Left ventricle myocardium inferior (tissue), 1 donor: ENCODE data around the gene NRP1. TPM values are rescaled to one million over a fixed set of nuclear protein-coding genes. Genes with fewer than 3 reads are reported as not detected.

Experiments
- DNase-seq: peaks from one replicate; pipeline ENCODE4 v3.0.0-alpha.2; 2020
- H3K27ac ChIP-seq: fragments of 200-600 bp; replicated peaks from 2 replicates; pipeline ENCODE4 v1.8.0; 2021
- H3K27me3 ChIP-seq: fragments of 200-600 bp; 2 replicates; pipeline ENCODE4 v1.8.0; 2021; ENCODE audit warnings: low read depth
- H3K36me3 ChIP-seq: fragments of 200-600 bp; 2 replicates; pipeline ENCODE4 v1.8.0; 2021
- H3K4me1 ChIP-seq: fragments of 200-600 bp; 2 replicates; pipeline ENCODE4 v1.8.0; 2021
- H3K4me3 ChIP-seq: fragments of 200-600 bp; 2 replicates; pipeline ENCODE4 v1.8.0; 2021; ENCODE audit warnings: mild to moderate bottlenecking, moderate library complexity
- H3K9me3 ChIP-seq: fragments of 200-600 bp; replicated peaks from 2 replicates; pipeline ENCODE4 v1.8.0; 2021
- intact Hi-C: fragments of 100-400 bp; cut with micrococcal nuclease; formaldehyde crosslinking; loops from one replicate; pipeline ENCODE4 v1.11.0; 2022
- total RNA-seq: library from RNA; stranded (reverse); fragmentation: NEBNext Ultra II Directional; extraction: Animal tissue kit (Norgen Biotek cat#: 25700); gene quantifications from one replicate; pipeline ENCODE4 v1.2.1, GENCODE V29; 2021
- TF ChIP-seq, protein P1 (sequence below): fragments of 200-600 bp; IDR thresholded peaks from 2 replicates; pipeline ENCODE4 v1.8.0; 2021; ENCODE audit warnings: antibody characterized with exemption, mild to moderate bottlenecking, borderline replicate concordance
- donor health status: DM: no; HTN: yes; CAD: no; lungs with severe emphysema.

Gene NRP1
- total RNA-seq, 1 donor from 2014 or later, result 168 TPM

DNA sequence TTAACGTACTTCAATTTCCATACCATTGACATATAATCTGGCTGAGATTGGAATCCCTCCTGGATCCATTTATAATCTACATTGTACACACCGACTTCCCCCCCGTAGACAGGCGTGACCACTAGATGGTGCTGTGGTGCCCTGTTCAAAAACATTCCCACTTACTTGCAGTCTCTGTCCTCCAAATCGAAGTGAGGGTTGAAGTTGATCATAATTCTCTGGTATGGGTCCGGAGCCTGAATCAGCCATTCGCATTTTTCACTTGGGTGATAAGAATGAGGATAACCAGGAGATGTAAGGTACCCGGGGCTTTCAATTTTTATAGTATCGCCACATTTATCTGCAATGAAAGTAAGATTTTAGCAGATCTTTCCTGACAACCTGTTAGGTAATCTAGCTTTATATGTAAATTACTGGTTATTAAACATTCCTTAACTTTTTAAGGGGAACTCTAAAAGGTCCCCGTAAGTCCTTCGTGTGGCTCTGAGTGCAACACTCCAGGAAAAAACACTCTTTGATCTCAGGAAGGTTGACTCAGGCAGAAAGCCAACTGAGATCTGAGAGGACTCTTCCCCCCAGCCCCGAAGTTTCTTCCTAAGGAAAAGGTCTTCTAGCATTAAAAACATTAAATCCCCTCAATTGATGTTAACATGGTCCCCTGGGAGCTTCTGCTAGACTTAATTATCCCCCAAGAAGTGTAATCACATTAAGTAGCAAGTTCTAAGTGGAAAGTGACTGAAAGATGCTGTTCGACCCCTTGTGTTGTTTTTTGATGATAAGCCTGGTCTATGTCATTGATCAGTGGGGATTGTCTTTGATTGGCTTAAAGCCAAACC lies 3.7 kb downstream of the NRP1 start:
- H3K4me1 ChIP-seq, result peaks cover 92% of the 10 kb centered on the region

DNA sequence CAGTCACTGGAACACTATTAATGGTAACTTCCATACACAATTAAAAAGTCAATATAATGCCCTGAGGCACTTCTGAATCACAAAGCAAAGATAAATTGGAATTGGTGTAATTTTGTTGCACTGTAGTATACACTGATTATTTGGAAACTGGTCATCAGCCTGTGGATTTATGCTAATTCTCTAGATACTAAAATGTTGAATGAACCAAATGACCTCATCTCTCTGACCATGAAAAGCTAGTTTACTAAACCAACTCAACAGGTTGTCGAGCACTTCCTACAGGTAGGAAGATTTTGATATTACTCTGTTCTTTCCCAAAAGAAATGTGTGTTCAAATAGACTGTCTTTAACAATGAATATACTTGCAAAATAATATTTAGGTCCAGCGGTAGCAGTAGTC lies 5.3 kb downstream of the NRP1 start:
- peak overlapping the region; percentile 82 for H3K4me3 ChIP-seq
- H3K4me1 ChIP-seq, result peaks cover 95% of the 10 kb centered on the region
- peaks cover 47% of the 10 kb centered on the region for H3K36me3 ChIP-seq
- H3K27ac ChIP-seq, result peak overlapping the region; percentile 99
- H3K27me3 ChIP-seq, result no peaks in the 10 kb centered on the region
- no peaks in the 10 kb centered on the region for H3K9me3 ChIP-seq
- no peak for DNase-seq
- intact Hi-C loops, result no loop called here
- TF ChIP-seq, protein P1, sequence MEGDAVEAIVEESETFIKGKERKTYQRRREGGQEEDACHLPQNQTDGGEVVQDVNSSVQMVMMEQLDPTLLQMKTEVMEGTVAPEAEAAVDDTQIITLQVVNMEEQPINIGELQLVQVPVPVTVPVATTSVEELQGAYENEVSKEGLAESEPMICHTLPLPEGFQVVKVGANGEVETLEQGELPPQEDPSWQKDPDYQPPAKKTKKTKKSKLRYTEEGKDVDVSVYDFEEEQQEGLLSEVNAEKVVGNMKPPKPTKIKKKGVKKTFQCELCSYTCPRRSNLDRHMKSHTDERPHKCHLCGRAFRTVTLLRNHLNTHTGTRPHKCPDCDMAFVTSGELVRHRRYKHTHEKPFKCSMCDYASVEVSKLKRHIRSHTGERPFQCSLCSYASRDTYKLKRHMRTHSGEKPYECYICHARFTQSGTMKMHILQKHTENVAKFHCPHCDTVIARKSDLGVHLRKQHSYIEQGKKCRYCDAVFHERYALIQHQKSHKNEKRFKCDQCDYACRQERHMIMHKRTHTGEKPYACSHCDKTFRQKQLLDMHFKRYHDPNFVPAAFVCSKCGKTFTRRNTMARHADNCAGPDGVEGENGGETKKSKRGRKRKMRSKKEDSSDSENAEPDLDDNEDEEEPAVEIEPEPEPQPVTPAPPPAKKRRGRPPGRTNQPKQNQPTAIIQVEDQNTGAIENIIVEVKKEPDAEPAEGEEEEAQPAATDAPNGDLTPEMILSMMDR, result no peak

More for the DNA sequence above, 3.7 kb downstream of the NRP1 start:
- TF ChIP-seq, protein P1, result peak; percentile 94
- Histone ChIP-seq H3K36me3 (peaks cover 31% of the 10 kb centered on the region), H3K4me3 (peak overlapping the region; percentile 82), H3K9me3 (no peaks in the 10 kb centered on the region), H3K27me3 (no peaks in the 10 kb centered on the region), H3K27ac (peak overlapping the region; percentile 99)
- DNase-seq, result peak; percentile 86
- intact Hi-C loops, result loop anchor here (5.0 to 10.0 kb wide), 2 partner anchors 136 to 1307 kb away; no protein-coding TSS in a partner anchor

DNA sequence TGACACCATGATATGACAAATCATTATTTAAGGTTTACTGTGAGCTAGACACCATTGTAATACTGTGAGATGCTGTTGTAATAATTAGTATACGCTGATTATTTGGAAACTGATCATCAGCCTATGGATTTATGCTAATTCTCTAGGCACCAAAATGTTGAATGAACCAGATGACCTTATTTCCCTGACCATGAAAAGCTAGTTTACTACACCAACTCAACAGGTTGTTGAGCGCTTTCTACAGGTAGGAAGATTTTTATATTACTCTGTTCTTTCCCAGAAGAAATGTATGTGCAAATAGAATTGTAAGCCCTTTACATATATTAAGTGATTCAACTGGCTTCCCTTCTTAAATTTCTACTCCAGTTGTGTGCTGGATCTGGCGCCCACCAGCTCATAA lies 6.2 kb downstream of the NRP1 start:
- Histone ChIP-seq H3K9me3 (no peaks in the 10 kb centered on the region), H3K27ac (peak overlapping the region; percentile 99), H3K27me3 (no peaks in the 10 kb centered on the region), H3K4me1 (peaks cover 95% of the 10 kb centered on the region), H3K36me3 (peaks cover 56% of the 10 kb centered on the region), H3K4me3 (peak overlapping the region; percentile 82)
- no peak for DNase-seq
- TF ChIP-seq, protein P1, result no peak
- intact Hi-C loops, result no loop called here

DNA sequence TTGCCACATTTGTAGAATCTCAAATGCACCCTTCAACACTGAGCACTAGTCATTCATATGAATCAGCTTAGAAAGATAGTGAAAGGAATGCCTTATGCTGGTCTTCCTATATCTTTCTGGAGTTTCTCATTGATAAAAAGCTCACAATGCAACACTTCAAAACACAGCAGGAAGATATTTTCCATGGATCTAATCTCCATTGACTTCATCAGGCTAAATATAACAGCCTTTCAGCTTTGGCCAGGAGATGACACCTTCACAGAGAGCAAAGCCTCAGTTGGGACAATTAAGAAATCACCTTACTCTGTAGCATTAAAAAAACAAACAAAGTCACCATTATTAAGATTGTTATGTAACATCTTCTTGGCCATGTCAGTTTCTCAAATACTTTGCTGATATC lies 6.7 kb downstream of the NRP1 start:
- no peaks in the 10 kb centered on the region for H3K27me3 ChIP-seq
- H3K4me3 ChIP-seq, result peak overlapping the region; percentile 82
- intact Hi-C loops, result no loop called here
- H3K36me3 ChIP-seq, result peaks cover 62% of the 10 kb centered on the region
- DNase-seq, result no peak
- peak overlapping the region; percentile 99 for H3K27ac ChIP-seq
- H3K4me1 ChIP-seq, result peaks cover 95% of the 10 kb centered on the region
- no peaks in the 10 kb centered on the region for H3K9me3 ChIP-seq
- TF ChIP-seq, protein P1, result peak; percentile 51

DNA sequence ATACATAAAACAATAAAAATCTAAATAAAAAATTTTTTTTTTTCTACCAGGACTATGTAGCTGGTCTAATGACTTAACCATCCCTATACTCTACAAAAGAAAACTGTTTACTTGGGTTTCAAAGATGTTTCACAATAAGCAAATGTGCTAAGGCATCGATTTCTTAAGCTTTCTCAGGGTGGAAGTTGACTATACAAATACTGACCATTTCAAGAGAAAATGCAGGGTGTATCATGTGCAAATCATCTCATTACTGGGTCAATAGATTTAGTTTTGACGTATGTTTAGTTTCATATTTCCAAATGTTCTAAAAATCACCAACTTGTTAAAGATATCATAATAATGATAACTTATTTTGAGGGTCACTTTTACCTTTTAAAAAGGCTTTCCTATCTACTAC lies 7.5 kb downstream of the NRP1 start:
- peaks cover 65% of the 10 kb centered on the region for H3K36me3 ChIP-seq
- TF ChIP-seq, protein P1, result no peak
- H3K9me3 ChIP-seq, result no peaks in the 10 kb centered on the region
- peak overlapping the region; percentile 82 for H3K4me3 ChIP-seq
- no peak for DNase-seq
- intact Hi-C loops, result no loop called here
- no peaks in the 10 kb centered on the region for H3K27me3 ChIP-seq
- H3K4me1 ChIP-seq, result peaks cover 99% of the 10 kb centered on the region
- peak overlapping the region; percentile 99 for H3K27ac ChIP-seq
